Measurements from ENCODE around the gene KRTAP13-2. TPM values are rescaled to one million over a fixed set of nuclear protein-coding genes. Genes with fewer than 3 reads are reported as not detected.

The KRTAP13-2 gene
- total and polyA plus RNA-seq, 9 donors: not detected

GRCh38 chr21:30340714-30341573 lies 31.1 kb downstream of the KRTAP13-2 start:
- 86 to 87% (median 87%) methylated on average over 2 of the region's 2 CpGs for WGBS, 3 donors
- H3K4me3 ChIP-seq: no peak overlapping the region
- DNase-seq: no peak
- no peaks in the 10 kb centered on the region for H3K27me3 ChIP-seq
- no peaks in the 10 kb centered on the region for H3K36me3 ChIP-seq
- no peaks in the 10 kb centered on the region for H3K4me1 ChIP-seq (ENCODE audit: insufficient read depth)
- TF ChIP-seq EP300 (IDR thresholded peaks at IDR 0.05) (no peak), CTCF (IDR thresholded peaks at IDR 0.05) (no peak), POLR2A (IDR thresholded peaks at IDR 0.05) (no peak)
- no peaks in the 10 kb centered on the region for H3K9me3 ChIP-seq
- intact Hi-C loops (cut with DNase I): no loop called here
- H3K27ac ChIP-seq: no peak overlapping the region

- Histone ChIP-seq H3K36me3 (no peaks in the 10 kb centered on the region), H3K27ac (no peak overlapping the region), H3K27me3 (no peaks in the 10 kb centered on the region), H3K9me3 (no peaks in the 10 kb centered on the region), H3K4me1 (ENCODE audit: insufficient read depth) (no peaks in the 10 kb centered on the region), H3K4me3 (no peak overlapping the region)
- 89 to 95% (median 93%) methylated on average over 4 of the region's 4 CpGs for WGBS, 3 donors
- no peak for DNase-seq
- intact Hi-C loops (cut with DNase I): no loop called here
- no peak for TF ChIP-seq EP300 (IDR thresholded peaks at IDR 0.05)
Observed at GRCh38 chr21:30338717-30339116, 33.4 kb downstream of the KRTAP13-2 start.

GRCh38 chr21:30337772-30338171 lies 34.3 kb downstream of the KRTAP13-2 start:
- DNase-seq: no peak
- TF ChIP-seq EP300 (IDR thresholded peaks at IDR 0.05): no peak
- no peak for TF ChIP-seq CTCF (IDR thresholded peaks at IDR 0.05)
- TF ChIP-seq POLR2A (IDR thresholded peaks at IDR 0.05): no peak
- no peaks in the 10 kb centered on the region for H3K36me3 ChIP-seq
- no peak overlapping the region for H3K27ac ChIP-seq
- H3K9me3 ChIP-seq: no peaks in the 10 kb centered on the region
- H3K4me3 ChIP-seq: no peak overlapping the region
- no peaks in the 10 kb centered on the region for H3K27me3 ChIP-seq
- no peaks in the 10 kb centered on the region for H3K4me1 ChIP-seq (ENCODE audit: insufficient read depth)
- intact Hi-C loops (cut with DNase I): no loop called here

GRCh38 chr21:30337276-30337744 lies 34.8 kb downstream of the KRTAP13-2 start, which contains the start of gene KRTAP27-1:
Gene KRTAP27-1 (minus strand): TSS chr21:30337694. CDS start chr21:30337668, 26 bp downstream.
- WGBS, 3 donors: 83 to 98% (median 84%) methylated on average over 6 of the region's 6 CpGs
- Histone ChIP-seq H3K27me3 (no peaks in the 10 kb centered on the region), H3K27ac (no peak within 1 kb of the TSS), H3K4me1 (ENCODE audit: insufficient read depth) (no peaks in the 10 kb centered on the region), H3K9me3 (no peaks in the 10 kb centered on the region), H3K36me3 (no peaks in the 10 kb centered on the region), H3K4me3 (no peak within 1 kb of the TSS)
- TF ChIP-seq POLR2A (IDR thresholded peaks at IDR 0.05) (no peak), CTCF (IDR thresholded peaks at IDR 0.05) (no peak), EP300 (IDR thresholded peaks at IDR 0.05) (no peak)
- no peak for DNase-seq
- intact Hi-C loops (cut with DNase I): no loop called here

GRCh38 chr21:30336596-30336995 lies 35.5 kb downstream of the KRTAP13-2 start:
- TF ChIP-seq POLR2A (IDR thresholded peaks at IDR 0.05): no peak
- WGBS, 3 donors: 20 to 22% (median 20%) methylated on average over 2 of the region's 2 CpGs
- intact Hi-C loops (cut with DNase I): no loop called here
- H3K27ac ChIP-seq: no peak overlapping the region
- H3K4me1 ChIP-seq (ENCODE audit: insufficient read depth): no peaks in the 10 kb centered on the region
- H3K9me3 ChIP-seq: no peaks in the 10 kb centered on the region
- no peaks in the 10 kb centered on the region for H3K27me3 ChIP-seq
- no peak overlapping the region for H3K4me3 ChIP-seq
- no peaks in the 10 kb centered on the region for H3K36me3 ChIP-seq
- DNase-seq: no peak
